HG02973 (cell line): ENCODE results near the gene ECSCR.
A peak's percentile ranks its signal among the peaks of the same experiment; 100 is the strongest.
"Not testable (repeated sequence)": the region's sequence is repeated elsewhere in the genome, so short reads cannot be mapped to it uniquely, and the experiment has no call there.

Experiments
- ATAC-seq: cut with Tn5 transposase; IDR thresholded peaks from one replicate; pipeline ENCODE4 v1.9.1; 2021; ENCODE audit warnings: moderate library complexity; ENCODE audit not compliant: unreplicated experiment

Gene ECSCR

DNA sequence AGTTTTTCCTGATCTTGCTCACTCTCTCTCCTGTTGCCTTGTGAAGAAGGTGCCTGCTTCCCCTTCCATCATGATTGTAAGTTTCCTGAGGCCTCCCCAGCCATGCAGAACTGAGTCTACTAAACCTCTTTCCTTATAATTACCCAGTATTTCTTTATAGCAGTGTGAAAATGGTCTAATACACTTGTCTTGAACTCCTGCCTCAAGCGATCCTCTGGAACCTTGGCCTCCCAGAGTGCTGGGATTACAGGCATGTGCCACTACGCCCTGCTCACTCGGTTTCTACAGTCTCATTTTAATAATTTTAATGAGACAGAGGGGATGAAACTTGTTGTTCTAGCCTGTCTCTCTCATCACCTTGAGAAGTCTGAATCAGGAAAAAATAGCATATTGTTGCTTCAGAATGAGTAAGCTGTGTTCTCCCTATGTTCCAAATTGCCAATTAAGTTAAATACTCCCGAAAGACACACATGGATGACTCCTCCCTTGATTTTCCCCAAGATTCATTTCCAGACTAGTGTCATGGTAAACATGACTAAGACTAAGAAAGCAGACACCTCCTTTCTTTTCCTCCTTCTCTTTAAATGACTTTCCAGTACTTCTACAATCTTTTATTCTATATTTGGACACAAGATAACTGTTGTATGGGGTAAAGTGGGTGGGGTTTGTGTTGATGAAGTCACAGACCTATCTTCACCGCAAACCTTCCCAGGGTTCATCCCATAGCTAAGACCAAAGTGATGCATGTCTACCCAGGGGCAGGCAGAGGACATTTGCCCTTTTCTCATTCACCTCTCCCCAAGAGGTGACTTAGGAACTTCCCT is 15.4 kb downstream of the ECSCR start:
- ATAC-seq: no peak

DNA sequence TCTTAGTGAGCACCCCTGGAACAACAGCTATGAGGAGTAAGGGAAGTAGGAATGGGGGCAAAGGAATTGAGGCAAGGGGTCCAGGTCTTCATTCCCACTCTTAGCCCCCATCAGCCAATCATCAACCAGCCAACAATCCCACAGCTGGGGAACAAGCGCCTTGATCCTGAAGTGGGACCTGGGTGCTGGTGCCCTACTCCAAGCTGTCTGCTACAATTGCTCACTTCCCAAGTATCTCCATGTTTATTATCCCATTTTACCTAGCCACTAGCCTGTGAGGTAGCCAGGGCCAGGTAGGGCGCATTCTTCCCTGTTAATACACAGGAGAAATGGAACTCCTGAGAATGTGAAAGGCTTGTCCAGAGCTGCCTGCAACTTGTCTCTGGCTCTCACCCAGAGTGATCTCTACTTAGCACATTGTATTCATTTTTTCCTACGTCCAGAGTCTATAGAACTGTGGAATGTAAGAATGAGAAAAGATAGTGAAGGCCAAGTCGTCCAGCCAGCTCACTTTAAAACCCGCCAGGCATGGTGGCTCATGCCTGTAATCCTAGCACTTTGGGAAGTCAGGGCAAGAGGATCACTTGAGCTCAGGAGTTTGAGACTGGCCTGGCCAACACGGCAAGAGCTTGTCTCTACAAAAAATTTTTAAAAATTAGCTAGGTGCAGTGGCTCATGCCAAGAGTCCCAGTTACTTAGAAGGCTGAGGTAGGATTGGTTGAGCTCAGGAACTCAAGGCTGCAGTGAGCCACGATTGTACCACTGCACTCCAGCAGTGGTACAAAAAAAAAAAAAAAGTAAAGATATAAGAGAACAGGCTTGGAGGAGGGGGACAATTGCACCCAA is 17.0 kb downstream of the ECSCR start:
- ATAC-seq: no peak

DNA sequence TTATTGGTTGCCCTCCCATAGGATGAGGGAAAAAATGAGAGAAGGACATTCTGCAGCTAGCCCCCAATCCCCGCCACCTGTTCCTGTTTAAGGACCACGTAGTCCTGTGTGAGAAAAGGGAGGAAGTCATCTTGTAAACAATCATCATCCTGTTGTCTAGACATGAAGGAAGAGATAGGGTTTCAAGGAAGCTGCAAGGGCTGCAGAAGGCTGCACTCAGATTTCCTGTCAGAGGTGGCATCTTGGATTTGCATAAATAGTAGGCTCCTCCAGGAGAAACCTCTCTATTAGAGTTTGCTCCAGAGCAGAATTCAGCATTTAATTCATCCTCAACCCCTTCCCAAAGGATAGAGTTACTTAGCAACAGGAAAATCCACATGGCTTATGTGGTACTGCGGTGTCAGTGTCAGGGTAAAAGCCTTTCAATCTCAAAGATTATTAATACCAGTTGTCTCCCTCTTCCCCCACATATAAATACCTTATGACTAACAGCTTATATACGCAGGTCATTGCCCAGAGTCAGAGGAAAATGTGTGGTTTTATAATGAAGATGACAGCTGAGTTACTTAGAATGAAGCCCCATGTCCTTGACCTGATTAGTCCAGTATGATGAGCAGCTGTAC is 18.6 kb downstream of the ECSCR start:
- no peak for ATAC-seq

DNA sequence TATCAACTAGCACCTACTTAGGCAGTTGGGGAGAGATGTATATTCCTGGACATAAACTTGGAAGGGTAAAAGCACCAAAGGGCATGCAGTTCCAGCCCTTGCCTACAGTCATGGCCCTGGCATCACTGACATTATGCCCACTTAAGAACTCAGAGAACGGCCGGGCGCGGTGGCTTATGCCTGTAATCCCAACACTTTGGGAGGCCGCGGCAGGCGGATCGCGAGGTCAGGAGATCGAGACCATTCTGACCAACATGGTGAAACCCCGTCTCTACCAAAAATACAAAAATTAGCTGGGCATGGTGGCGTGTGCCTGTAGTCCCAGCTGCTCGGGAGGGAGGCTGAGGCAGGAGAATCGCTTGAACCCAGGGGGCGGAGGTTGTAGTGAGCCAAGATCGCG is 22.1 kb downstream of the ECSCR start:
- not testable (repeated sequence) for ATAC-seq

DNA sequence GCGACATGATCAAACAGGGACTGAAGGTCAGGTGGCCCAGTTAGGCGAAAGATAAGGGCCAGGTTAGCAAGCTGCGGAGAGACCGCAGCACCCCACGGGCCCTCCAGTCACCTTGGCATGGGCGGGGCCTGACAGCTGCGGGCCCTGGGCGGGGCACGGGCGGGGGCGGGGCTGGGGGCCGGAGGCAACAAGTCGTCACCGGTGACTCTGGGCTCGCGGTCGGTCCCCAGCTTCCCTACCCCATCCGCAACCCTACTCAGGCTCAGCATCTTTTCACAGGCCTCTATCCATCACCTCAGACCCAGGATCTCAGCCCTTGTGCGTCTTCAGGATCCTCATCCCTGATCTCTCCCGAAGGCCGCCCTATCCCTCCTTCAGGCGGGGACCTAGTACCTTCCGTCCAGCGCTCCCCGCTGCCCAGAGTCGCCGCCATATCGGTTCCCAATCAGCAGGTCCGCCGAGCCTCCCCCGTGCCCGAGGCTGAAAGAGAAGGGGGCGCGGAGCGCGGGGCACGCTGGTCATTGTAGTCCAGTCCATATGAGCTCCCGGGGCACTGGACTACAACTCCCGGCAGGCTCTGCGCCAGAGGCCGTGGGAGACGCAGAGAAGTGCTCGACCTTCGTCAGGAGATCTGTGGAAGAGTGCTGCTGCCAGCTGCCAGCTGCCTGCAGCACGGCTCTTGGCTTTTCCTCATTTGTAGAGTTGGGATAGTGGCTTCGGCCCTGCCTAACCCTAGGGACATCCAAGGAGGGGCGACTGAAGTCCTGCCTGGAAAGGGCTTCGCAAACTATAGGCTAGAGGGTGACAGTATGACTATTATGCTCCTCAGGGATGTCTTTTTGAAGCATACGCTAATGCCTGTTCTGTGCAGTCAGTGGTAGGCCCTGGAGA is 23.3 kb downstream of the ECSCR start, which contains the start of gene DNAJC18:
TSS of gene DNAJC18 (minus strand) at position 513 of the 891 bp plus-strand sequence. CDS start at position 433, 80 bp downstream.
- ATAC-seq: peak; percentile 77

DNA sequence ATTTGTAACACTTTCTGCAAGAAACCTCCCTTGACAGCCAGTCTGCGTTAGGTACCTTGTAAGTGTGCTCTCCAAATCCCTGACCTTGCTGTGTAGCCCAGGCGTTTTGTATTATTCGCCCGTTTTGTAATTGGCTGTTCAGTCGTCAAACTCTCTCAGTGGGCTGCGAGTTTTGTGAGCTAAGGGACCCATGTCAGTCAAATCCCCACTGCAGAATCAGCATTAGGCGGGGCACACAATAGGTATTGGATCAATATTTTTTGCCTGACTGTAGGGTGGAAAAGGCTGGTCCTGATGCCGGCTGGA is 23.9 kb downstream of the ECSCR start:
- ATAC-seq: no peak

DNA sequence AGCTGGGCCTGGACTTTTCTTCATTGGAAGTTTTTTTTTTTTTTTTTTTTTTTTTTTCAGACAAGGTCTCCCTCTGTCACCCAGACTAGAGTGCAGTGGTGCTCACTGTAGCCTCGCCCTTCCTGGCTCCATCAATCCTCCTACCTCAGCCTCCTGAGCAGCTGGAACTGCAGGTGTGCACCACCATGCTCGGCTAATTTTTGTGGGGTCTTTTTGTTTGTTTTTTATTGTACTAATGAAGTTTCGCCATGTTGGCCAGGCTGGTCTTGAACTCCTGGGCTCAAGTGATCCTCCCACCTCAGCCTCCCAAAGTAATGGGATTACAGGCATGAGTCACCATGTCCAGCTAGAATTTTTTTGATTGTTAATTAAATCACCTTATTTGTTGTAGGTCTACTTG is 26.9 kb downstream of the ECSCR start:
- no peak for ATAC-seq

DNA sequence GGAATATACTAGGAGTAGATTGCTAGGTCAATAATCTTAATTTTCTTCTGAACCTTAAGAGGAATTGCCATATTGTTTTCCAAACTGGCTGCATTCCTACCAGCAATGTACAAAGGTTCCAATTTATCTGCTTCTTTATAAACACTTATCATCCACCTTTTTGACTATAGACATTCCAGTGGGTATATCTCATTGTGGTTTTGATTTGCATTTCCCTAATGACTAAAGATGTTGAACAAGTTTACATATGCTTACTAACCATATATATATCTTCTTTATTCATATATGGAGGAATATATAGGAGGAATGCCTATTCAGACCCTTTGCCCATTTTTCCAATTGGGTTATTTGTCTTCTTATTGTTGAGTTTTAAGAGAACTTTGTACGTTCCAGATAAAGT is 30.8 kb downstream of the ECSCR start:
- no peak for ATAC-seq

DNA sequence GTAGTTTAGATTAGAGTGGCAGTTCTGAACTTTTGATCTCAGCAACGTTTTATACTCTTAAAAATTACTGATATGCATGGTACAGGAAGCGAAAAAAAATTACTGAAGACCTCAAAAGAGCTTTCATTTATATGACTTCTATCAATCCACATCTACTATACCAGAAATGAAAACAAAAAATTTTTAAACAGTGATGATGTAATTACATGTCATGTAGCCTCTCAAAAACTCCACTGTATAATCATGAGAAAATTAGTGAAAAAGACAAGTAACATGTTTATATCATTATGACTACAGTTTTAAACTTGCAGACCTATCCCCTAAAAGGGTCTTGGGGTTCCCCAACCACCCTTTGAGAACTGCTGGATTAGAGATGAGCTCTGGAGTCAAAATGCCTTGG is 32.5 kb downstream of the ECSCR start:
- no peak for ATAC-seq

DNA sequence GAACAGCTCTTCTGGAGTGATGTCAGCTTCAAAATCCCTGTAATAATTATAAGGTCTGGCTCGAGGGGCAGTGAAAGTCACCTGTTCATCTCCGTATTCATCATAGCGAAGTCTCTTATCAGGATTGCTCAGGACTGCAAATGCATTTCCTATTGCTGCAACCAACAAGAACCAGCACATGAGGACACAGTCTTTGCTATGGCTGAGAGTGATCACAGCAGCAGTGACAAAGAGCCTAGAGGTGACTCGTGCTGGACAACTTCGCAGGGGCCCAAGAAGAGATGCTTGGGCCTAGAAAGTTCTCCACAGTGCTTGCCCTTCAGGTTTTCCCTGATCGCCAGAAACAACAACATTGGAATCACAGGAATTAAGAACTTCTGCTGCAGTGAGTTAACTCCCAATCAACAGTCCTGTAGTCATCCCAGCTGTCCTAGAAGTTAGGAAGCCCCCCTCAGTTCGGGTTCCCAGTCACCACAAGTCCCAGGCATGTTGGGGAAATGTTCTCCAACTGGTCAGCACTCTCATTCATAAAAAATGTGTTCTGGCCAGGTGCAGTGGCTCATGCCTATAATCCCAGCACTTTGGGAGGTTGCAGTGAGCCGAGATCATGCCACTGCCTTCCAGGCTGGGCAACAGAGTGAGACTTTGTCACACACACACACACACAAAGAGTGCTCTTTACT is 36.2 kb downstream of the ECSCR start:
- ATAC-seq: no peak

DNA sequence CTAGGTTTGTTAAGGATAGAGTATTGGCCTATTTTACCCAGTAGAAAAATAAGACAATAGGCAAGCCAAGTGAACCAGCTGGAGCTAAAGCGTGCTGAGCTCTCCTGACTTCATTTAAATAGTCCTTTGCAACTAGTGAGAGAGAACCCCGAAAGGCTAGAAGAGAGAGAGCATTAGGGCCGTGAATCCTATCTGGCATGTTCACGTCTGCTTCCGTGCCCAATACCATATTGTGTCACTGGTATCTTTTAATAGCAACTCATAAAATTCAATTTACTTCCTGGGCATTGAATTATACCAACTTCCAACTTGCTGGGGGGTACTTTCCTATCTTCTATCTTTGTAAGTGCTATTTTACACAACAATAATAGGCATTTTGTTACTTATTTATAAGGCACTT is 37.0 kb downstream of the ECSCR start:
- no peak for ATAC-seq

DNA sequence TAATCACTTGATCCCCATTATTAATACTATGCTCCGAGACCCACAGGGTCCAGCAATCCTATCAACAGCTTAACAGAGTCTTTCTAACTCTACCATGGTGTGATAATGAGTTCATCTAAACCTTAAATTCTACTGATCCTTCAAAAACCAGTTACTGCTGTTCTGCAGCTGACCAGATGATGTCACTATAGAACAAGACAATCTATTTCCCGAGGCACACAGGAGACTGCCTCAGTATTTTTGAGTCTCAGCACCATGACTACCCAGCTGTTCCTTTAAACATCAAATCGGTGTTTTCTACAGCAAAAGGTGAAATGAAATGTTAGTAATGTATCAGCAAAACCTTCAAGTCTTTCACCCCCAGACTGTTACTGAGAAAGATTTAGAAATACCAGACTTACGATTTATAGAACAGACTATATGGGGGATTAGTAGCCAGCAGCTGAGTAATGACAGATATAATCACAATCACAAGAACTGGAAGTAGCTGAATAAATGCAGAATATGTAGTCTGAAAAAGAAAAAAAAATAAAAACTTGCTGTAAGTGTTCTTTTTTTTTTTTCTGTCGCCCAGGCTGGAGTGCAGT is 40.1 kb downstream of the ECSCR start:
- peak; percentile 62 for ATAC-seq

DNA sequence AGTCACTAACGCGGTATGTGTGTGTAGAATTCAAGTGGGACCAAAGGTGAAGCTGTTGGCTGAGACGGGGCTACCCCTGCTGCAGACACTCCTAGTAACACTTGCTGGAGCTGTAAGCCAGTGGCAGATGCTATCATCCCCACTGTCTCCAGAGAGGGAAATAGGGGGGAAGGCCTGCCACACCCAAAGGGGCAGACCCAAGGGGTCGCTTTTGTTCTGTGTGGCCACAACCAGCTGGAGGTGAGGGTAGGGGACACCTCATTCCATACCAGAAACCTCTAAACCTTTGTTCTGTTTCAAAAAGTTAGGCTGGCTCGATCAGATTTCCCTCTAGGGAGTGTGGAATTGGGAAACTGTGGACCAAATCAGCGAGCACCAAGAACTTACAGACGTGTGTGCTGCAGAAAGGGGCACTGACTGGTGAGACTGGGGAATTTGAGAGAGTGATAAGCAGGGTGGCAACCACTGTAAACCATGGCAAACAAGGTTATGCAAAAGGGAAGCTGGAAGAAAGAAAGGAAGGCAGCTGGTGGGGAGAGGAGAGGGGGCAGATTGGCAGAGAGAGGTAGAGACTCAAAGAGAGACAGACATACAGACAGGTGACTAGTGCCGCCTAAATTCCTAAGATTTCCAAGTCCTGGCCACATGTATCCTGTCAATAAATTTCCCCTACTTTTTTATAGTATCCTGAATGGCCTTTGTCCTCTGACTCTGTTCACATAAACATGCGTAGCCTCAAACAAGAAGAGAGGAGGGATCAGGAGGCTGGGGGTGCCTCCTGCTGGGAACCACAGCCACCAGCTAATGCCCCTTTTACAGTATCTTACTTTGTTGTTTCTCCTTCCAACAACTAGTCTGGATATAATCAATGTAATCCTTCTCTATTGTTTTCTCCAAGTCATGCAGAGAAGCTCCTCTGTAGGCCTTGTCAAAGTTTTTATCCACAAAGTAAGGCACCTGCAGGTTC is 43.0 kb downstream of the ECSCR start:
- ATAC-seq: no peak

DNA sequence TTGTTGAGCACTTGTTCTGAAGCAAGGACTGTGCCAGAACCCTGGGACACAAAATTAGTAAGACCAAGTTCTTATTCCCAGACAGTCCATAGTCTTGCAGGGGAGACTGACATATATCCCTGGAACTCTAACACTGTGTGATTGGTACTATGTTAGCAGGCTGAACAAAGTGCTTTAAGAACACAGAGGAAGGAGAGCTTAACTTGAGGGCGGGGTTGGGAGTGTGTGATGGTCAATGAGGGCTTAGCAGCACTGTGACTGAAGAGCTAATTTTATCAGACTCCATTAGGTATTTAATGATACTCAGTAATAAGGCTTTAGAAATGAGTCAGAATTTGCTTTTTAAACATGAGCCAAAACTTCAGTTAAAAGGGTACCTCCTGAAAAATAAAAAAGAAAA is 43.8 kb downstream of the ECSCR start:
- no peak for ATAC-seq

DNA sequence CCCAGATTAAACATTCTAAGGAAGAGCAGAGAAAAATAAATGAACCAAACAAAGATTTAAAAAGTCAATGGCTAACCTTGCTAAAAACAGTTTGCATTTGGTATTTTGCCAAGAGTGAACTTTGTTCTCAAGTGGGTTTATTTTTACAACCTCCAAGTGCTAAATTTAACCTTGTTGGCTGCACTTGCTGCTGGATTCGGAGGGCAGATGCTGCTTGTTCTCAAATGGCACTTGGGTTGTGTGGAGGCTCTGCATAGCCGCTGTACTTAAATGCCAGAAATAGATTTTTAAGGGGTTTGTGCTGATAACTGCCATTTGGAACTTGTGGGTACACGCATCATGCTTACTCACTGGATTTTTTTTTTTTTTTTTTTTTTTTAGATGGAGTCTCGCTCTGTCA is 45.3 kb downstream of the ECSCR start:
- no peak for ATAC-seq

DNA sequence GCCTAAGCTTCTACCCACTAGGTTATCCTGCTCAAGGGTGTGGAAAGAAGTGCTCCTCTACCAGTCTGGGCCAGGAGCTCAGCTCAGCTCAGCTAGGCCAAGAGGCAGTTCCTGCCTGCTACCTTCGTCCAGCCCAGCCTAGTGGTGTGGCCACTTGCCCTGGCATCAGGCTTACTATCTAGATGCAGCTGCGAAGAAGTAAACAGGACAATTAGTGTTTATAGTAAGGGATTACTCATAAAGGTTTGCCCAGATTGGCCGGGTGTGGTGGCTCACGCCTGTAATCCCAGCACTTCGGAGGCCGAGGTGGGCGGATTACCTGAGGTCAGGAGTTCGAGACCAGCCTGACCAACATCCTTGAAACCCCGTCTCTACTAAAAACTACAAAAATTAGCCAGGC is 45.9 kb downstream of the ECSCR start:
- no peak for ATAC-seq

DNA sequence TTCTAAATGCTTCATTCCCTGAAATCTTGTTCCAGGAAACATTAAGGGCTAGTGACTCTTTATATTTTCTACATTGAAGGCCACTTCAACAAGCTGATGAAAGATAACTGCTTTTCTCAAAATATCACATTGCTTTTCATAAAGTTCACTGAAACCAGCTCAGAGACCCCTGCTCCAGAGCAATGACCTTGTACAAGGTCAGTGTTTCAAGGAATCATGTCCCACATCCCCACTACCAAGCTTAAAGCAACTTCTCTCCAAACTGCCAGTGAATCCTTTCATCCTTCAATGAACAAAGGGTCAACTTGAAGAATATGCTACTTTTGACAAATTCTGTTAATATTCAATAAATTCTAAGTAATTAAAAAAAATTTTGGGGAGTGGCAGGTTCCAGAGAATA is 46.7 kb downstream of the ECSCR start:
- no peak for ATAC-seq

DNA sequence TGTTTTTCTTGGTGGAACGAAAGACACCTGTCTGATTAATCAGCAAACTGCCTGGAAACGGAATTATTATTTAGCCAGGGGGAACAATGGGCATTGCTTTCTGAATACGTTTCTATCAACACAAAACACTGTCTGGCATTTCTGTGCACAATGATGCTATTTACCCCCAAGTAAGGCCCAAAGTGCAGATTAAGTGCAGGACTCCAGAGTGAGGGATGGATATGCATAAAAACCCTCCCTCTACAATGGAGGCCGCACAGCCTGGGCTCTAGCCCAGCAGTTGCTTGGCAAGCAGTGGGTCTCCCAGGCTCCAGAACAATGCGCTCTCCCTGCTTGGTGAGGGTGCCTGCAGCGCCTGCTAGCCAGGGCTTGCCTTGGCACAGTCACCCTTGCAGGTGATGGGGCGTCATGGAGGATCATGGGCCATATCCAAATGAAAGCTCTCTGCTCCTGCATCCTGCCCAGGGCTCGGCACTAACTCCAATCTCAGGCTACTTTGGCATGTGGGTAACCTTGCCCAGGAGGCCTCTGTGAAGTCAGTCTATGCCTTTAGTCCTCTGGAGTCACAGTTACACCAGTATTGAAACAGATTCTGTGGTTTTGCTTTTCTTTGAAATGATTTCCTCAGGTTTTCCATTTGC is 47.2 kb downstream of the ECSCR start:
- no peak for ATAC-seq
